Hepatocyte (in vitro differentiated cells): ENCODE measurements around the gene MS4A2. TPM values are rescaled to one million over a fixed set of nuclear protein-coding genes. Genes with fewer than 3 reads are reported as not detected.

ENCODE experiments used
- DNase-seq: peaks from one replicate; pipeline ENCODE4 v3.0.0-alpha.2; 2016; ENCODE audit warnings: low spot score
- H2AFZ ChIP-seq: fragments of 200-600 bp; sonication (generic); 2 replicates; pipeline ENCODE4 v1.6.0; 2016; ENCODE audit warnings: antibody characterized with exemption, mild to moderate bottlenecking
- H3K27ac ChIP-seq: fragments of 200-600 bp; sonication (generic); 2 replicates; pipeline ENCODE4 v1.5.1; 2016; ENCODE audit warnings: mild to moderate bottlenecking
- H3K27me3 ChIP-seq: fragments of 200-600 bp; sonication (generic); 2 replicates; pipeline ENCODE4 v1.6.1; 2016
- H3K36me3 ChIP-seq: fragments of 200-600 bp; sonication (generic); replicated peaks from 2 replicates; pipeline ENCODE4 v1.5.1; 2016; ENCODE audit warnings: low read depth; ENCODE audit not compliant: insufficient read depth
- H3K4me1 ChIP-seq: fragments of 200-600 bp; sonication (generic); 2 replicates; pipeline ENCODE4 v1.5.1; 2016; ENCODE audit warnings: mild to moderate bottlenecking, moderate library complexity; ENCODE audit not compliant: insufficient read depth
- H3K4me2 ChIP-seq: fragments of 200-600 bp; sonication (generic); 2 replicates; pipeline ENCODE4 v1.6.0; 2016
- H3K4me3 ChIP-seq: fragments of 200-600 bp; sonication (generic); 2 replicates; pipeline ENCODE4 v1.5.1; 2016; ENCODE audit warnings: mild to moderate bottlenecking
- H3K79me2 ChIP-seq: fragments of 200-600 bp; sonication (generic); 2 replicates; pipeline ENCODE4 v1.6.0; 2017; ENCODE audit warnings: mild to moderate bottlenecking
- H3K9me2 ChIP-seq: fragments of 200-600 bp; sonication (generic); replicated peaks from 2 replicates; pipeline ENCODE4 v1.6.0; 2017; ENCODE audit warnings: mild to moderate bottlenecking; ENCODE audit not compliant: insufficient read depth
- H3K9me3 ChIP-seq: fragments of 200-600 bp; sonication (generic); 2 replicates; pipeline ENCODE4 v1.5.1; 2016; ENCODE audit warnings: low read depth, mild to moderate bottlenecking
- H4K20me1 ChIP-seq: fragments of 200-600 bp; sonication (generic); 2 replicates; pipeline ENCODE4 v1.6.0; 2016; ENCODE audit warnings: mild to moderate bottlenecking; ENCODE audit not compliant: insufficient read depth, poor library complexity, severe bottlenecking
- EZH2 ChIP-seq: fragments of 200-600 bp; sonication (generic); IDR thresholded peaks from 2 replicates; pipeline ENCODE4 v1.6.1; 2016; ENCODE audit warnings: antibody characterized with exemption, mild to moderate bottlenecking, borderline replicate concordance
- EZH2phosphoT487 ChIP-seq: fragments of 200-600 bp; sonication (generic); IDR thresholded peaks from one replicate; pipeline ENCODE4 v1.6.1; 2018; ENCODE audit warnings: antibody characterized with exemption, mild to moderate bottlenecking, low read depth, moderate library complexity; ENCODE audit not compliant: unreplicated experiment, severe bottlenecking
- WGBS: methylation state at CpG from one replicate; pipeline ENCODE4 v1.1.6; 2016; ENCODE audit warnings: low lambda C conversion rate; ENCODE audit errors: missing lambda C conversion rate; 5-methylcytosine and 5-hydroxymethylcytosine counted together
- polyA plus RNA-seq: library from polyadenylated mRNA; unstranded; fragments of >200 nt; fragmentation: Nextera tagmentation; extraction: Ambion mirVana; gene quantifications from 2 replicates; pipeline ENCODE4 v1.2.1, GENCODE V29; 2016
- total RNA-seq: library from RNA; depleted of rRNA; stranded (reverse); fragments of >200 nt; gene quantifications from 2 replicates; pipeline ENCODE4 v1.2.3, GENCODE V29; 2014
- TF ChIP-seq, protein P1 (sequence below): fragments of 200-600 bp; sonication (generic); IDR thresholded peaks from 2 replicates; pipeline ENCODE4 v1.5.1; 2016; ENCODE audit warnings: antibody characterized with exemption, mild to moderate bottlenecking; ENCODE audit not compliant: poor library complexity

The MS4A2 gene
- total and polyA plus RNA-seq, 2 experiments from 2014 or later, result not detected

GRCh38 chr11:60143768-60144167 is 55.3 kb downstream of the MS4A2 start:
- H3K27ac ChIP-seq, result no peak overlapping the region
- H3K79me2 ChIP-seq, result no peaks in the 10 kb centered on the region
- no peaks in the 10 kb centered on the region for H4K20me1 ChIP-seq
- no peak overlapping the region for H2AFZ ChIP-seq
- TF ChIP-seq EZH2 (no peak), EZH2phosphoT487 (no peak)
- TF ChIP-seq, protein P1, sequence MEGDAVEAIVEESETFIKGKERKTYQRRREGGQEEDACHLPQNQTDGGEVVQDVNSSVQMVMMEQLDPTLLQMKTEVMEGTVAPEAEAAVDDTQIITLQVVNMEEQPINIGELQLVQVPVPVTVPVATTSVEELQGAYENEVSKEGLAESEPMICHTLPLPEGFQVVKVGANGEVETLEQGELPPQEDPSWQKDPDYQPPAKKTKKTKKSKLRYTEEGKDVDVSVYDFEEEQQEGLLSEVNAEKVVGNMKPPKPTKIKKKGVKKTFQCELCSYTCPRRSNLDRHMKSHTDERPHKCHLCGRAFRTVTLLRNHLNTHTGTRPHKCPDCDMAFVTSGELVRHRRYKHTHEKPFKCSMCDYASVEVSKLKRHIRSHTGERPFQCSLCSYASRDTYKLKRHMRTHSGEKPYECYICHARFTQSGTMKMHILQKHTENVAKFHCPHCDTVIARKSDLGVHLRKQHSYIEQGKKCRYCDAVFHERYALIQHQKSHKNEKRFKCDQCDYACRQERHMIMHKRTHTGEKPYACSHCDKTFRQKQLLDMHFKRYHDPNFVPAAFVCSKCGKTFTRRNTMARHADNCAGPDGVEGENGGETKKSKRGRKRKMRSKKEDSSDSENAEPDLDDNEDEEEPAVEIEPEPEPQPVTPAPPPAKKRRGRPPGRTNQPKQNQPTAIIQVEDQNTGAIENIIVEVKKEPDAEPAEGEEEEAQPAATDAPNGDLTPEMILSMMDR, result no peak
- DNase-seq, result no peak
- H3K4me1 ChIP-seq, result no peaks in the 10 kb centered on the region
- no peaks in the 10 kb centered on the region for H3K9me3 ChIP-seq
- H3K27me3 ChIP-seq, result no peaks in the 10 kb centered on the region
- H3K36me3 ChIP-seq, result no peaks in the 10 kb centered on the region
- no peak overlapping the region for H3K4me3 ChIP-seq
- WGBS, result 82% methylated on average over 3 of the region's 3 CpGs
- no peak overlapping the region for H3K4me2 ChIP-seq
- no peaks in the 10 kb centered on the region for H3K9me2 ChIP-seq

GRCh38 chr11:60145677-60146076 is 57.2 kb downstream of the MS4A2 start:
- WGBS, result 78% methylated on average over 3 of the region's 3 CpGs
- no peak overlapping the region for H3K27ac ChIP-seq

More at GRCh38 chr11:60145677-60146076, 57.2 kb downstream of the MS4A2 start:
- Histone ChIP-seq H3K36me3 (no peaks in the 10 kb centered on the region), H3K4me3 (no peak overlapping the region), H3K9me2 (no peaks in the 10 kb centered on the region), H4K20me1 (no peaks in the 10 kb centered on the region), H3K79me2 (no peaks in the 10 kb centered on the region), H3K9me3 (no peaks in the 10 kb centered on the region), H2AFZ (no peak overlapping the region), H3K4me2 (no peak overlapping the region), H3K27me3 (no peaks in the 10 kb centered on the region), H3K4me1 (no peaks in the 10 kb centered on the region)
- TF ChIP-seq EZH2 (no peak), EZH2phosphoT487 (no peak)
- TF ChIP-seq, protein P1, result no peak
- DNase-seq, result no peak

Other genes starting within 250 kb of the MS4A2 start
- 60.8 and 83.0 TPM in 2 replicates for gene CBLIF, start 243.2 kb upstream of the MS4A2 start, total RNA-seq
- gene CBLIF, start 243.2 kb upstream of the MS4A2 start, polyA plus RNA-seq, result 45.2 and 46.7 TPM in 2 replicates
- gene TCN1, start 222.2 kb upstream of the MS4A2 start, total RNA-seq, result 35.6 and 54.1 TPM in 2 replicates
- 27.8 and 28.2 TPM in 2 replicates for gene TCN1, start 222.2 kb upstream of the MS4A2 start, polyA plus RNA-seq
- not detected in 2 replicates for gene OOSP3, start 209.9 kb upstream of the MS4A2 start, total RNA-seq
- gene OOSP3, start 209.9 kb upstream of the MS4A2 start, polyA plus RNA-seq, result 0.24 TPM in 1 of 2 replicates, not detected in the other
- not detected in 2 replicates for gene OOSP1, start 150.2 kb upstream of the MS4A2 start, total RNA-seq
- gene OOSP1, start 150.2 kb upstream of the MS4A2 start, polyA plus RNA-seq, result not detected in 2 replicates
- gene OOSP4A, start 124.6 kb upstream of the MS4A2 start, total RNA-seq, result not detected in 2 replicates
- gene OOSP4A, start 124.6 kb upstream of the MS4A2 start, polyA plus RNA-seq, result not detected in 2 replicates
- not detected in 2 replicates for gene OOSP4B, start 71.5 kb upstream of the MS4A2 start, total RNA-seq
- gene OOSP4B, start 71.5 kb upstream of the MS4A2 start, polyA plus RNA-seq, result not detected in 2 replicates
- not detected in 2 replicates for gene OOSP2, start 48.3 kb upstream of the MS4A2 start, total RNA-seq
- not detected in 2 replicates for gene OOSP2, start 48.3 kb upstream of the MS4A2 start, polyA plus RNA-seq
- not detected in 2 replicates for gene MS4A3, start 32.0 kb upstream of the MS4A2 start, total RNA-seq
- gene MS4A3, start 32.0 kb upstream of the MS4A2 start, polyA plus RNA-seq, result not detected in 2 replicates
- 1.1 and 6.2 TPM in 2 replicates for gene MS4A6A, start 94.4 kb downstream of the MS4A2 start, total RNA-seq
- gene MS4A6A, start 94.4 kb downstream of the MS4A2 start, polyA plus RNA-seq, result 1.4 and 5.8 TPM in 2 replicates
- gene MS4A4E, start 154.5 kb downstream of the MS4A2 start, total RNA-seq, result not detected in 2 replicates
- 0.18 TPM in 1 of 2 replicates, not detected in the other for gene MS4A4E, start 154.5 kb downstream of the MS4A2 start, polyA plus RNA-seq
- 1.8 and 5.3 TPM in 2 replicates for gene MS4A4A, start 192.0 kb downstream of the MS4A2 start, total RNA-seq
- 0.48 and 0.69 TPM in 2 replicates for gene MS4A4A, start 192.0 kb downstream of the MS4A2 start, polyA plus RNA-seq
- gene MS4A6E, start 238.6 kb downstream of the MS4A2 start, total RNA-seq, result not detected in 2 replicates
- gene MS4A6E, start 238.6 kb downstream of the MS4A2 start, polyA plus RNA-seq, result not detected in 2 replicates